Measurements from ENCODE around the gene P2RX7.

DNA sequence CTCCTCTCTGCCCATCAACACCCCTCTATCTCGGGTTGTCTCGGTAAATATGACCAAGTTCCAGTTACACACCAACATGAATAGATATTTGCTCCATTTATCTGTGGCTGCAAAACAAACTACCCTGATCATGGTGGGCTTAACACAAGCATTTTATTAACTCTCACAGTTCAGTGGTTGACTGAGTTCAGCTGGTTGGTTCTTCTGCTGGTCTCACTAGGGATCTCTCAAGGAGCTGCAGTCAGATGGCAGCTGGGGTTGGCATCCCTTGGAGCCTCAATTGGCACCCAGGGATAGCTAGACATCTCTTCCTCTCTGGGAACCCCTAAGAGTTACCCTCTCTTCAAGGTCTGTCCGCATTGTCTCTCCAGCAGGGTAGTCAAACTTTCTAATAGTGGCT lies 25.4 kb downstream of the P2RX7 start:
- no peak for TF ChIP-seq POLR2A (IDR thresholded peaks at IDR 0.05)
- TF ChIP-seq, protein P1, sequence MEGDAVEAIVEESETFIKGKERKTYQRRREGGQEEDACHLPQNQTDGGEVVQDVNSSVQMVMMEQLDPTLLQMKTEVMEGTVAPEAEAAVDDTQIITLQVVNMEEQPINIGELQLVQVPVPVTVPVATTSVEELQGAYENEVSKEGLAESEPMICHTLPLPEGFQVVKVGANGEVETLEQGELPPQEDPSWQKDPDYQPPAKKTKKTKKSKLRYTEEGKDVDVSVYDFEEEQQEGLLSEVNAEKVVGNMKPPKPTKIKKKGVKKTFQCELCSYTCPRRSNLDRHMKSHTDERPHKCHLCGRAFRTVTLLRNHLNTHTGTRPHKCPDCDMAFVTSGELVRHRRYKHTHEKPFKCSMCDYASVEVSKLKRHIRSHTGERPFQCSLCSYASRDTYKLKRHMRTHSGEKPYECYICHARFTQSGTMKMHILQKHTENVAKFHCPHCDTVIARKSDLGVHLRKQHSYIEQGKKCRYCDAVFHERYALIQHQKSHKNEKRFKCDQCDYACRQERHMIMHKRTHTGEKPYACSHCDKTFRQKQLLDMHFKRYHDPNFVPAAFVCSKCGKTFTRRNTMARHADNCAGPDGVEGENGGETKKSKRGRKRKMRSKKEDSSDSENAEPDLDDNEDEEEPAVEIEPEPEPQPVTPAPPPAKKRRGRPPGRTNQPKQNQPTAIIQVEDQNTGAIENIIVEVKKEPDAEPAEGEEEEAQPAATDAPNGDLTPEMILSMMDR (IDR thresholded peaks at IDR 0.05 in 4 of 5, conservative IDR thresholded peaks at IDR 0.05 in 1 of 5): no peak

Data from gastrocnemius medialis (tissue), 4 donors.